Peyer's patch (tissue), 4 donors: ENCODE results near the gene ZBTB8OS.

ENCODE experiments used
- CTCF ChIP-seq, 6 experiments: fragments of 450-650 bp in 4 of 6; fragments of 200-600 bp in 2 of 6; sonication (generic) in 1 of 6; IDR thresholded peaks; one replicate each; pipeline ENCODE4 v1.5.1; 2017 to 2019; ENCODE audit warnings: antibody characterized with exemption in 6 of 6, mild to moderate bottlenecking in 3 of 6, moderate library complexity in 1 of 6
- POLR2A ChIP-seq, 2 donors: fragments of 450-650 bp; IDR thresholded peaks; one replicate each; pipeline ENCODE4 v1.5.1; 2017; ENCODE audit warnings: antibody characterized with exemption in 2 of 2, mild to moderate bottlenecking in 2 of 2, moderate library complexity in 2 of 2

- TF ChIP-seq CTCF (IDR thresholded peaks at IDR 0.05) (no peak), POLR2A (IDR thresholded peaks at IDR 0.05) (no peak)
These were observed 17.5 kb downstream of the ZBTB8OS start for GRCh38 chr1:32632829-32633228.
